ENCODE results near the gene BLOC1S3. TPM values are rescaled to one million over a fixed set of nuclear protein-coding genes. Genes with fewer than 3 reads are reported as not detected.

The BLOC1S3 gene
- total and polyA plus RNA-seq, 2 of the 4 experiments (the other 2 are of a cell fraction) = 1.1 to 4.9 TPM

DNA sequence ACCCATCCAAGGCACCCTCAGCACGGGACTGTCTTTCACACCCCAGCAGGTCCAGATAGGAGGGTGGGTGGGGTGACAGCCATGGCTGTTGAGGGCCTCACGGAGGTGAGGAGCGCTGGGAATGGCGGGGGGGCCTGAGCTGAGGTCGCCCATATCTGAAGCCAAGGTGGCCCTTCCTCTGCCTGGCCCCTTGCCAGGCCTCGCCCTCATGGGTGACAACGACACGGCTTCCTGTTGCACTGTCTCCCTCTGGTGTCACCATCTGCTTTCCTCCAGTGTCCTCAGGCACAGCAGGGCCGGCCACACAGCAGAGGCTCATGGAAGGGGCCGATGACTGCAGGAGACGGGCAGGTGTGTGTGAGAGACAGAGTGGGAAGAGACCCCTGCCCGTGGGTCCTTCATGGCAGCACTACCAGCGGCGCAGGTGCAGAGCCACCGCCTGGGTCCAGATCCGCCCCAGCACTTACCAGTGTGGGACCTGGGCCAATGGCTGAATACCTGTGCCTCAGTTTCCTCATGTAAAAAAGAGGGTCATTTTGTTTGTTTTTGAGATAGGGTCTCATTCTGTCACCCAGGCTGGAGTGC, 9.7 kb upstream of the BLOC1S3 start:
- Histone ChIP-seq H2BK5ac (ENCODE audit: low read depth, low read length, poor library complexity, severe bottlenecking) (no peak overlapping the region), H2AK5ac (ENCODE audit: low read depth, low read length) (no peak overlapping the region), H4K8ac (ENCODE audit: low read depth in 2 of 2, low read length in 2 of 2) (no peak overlapping the region), H2BK15ac (ENCODE audit: low read depth, low read length) (no peak overlapping the region), H3K9ac (ENCODE audit: low read depth, low read length) (no peak overlapping the region), H2AFZ (replicated peaks; ENCODE audit: low read length, poor library complexity) (no peak overlapping the region), H3K9me3 (ENCODE audit: control insufficient read depth, insufficient read depth, low read length) (no peaks in the 10 kb centered on the region), H3K4ac (ENCODE audit: low read depth, low read length) (no peak overlapping the region), H2AK9ac (replicated peaks; ENCODE audit: low read depth, low read length, poor library complexity) (no peak overlapping the region), H2BK20ac (ENCODE audit: low read depth, low read length) (no peak overlapping the region), H3K9me1 (ENCODE audit: insufficient read depth, low read length) (no peaks in the 10 kb centered on the region), H3K14ac (replicated peaks; ENCODE audit: low read depth, low read length) (no peak overlapping the region), H4K5ac (ENCODE audit: low read depth, low read length) (no peak overlapping the region), H3K79me1 (ENCODE audit: low read depth in 1 of 2, low read length in 2 of 2) (no peaks in the 10 kb centered on the region), H3K23ac (ENCODE audit: low read depth, low read length) (no peak overlapping the region), H4K20me1 (ENCODE audit: insufficient read depth, low read length) (no peaks in the 10 kb centered on the region), H2BK120ac (ENCODE audit: low read depth, low read length) (no peak overlapping the region), H3K27me3 (ENCODE audit: control insufficient read depth, insufficient read depth, low read length) (peaks cover 2% of the 10 kb centered on the region; the same call in 1 of the 2 replicates), H3K18ac (ENCODE audit: low read depth, low read length) (no peak overlapping the region), H3K56ac (ENCODE audit: extremely low read depth, insufficient read depth, low read length) (no peak overlapping the region), H3K4me1 (ENCODE audit: control insufficient read depth, insufficient read depth, low read length) (peaks cover 4% of the 10 kb centered on the region), H4K91ac (ENCODE audit: insufficient read depth, low read depth, low read length) (no peak overlapping the region), H3K4me2 (ENCODE audit: low read depth, low read length) (no peak overlapping the region), H3K36me3 (ENCODE audit: control insufficient read depth, insufficient read depth, low read length) (no peaks in the 10 kb centered on the region), H3K27ac (ENCODE audit: insufficient read depth, low read length) (no peak overlapping the region), H3K4me3 (ENCODE audit: insufficient read depth, low read depth, low read length) (no peak overlapping the region)
- ChIA-PET POLR2A (ENCODE audit: unreplicated experiment) (no interaction called here), CTCF (no interaction called here)
- intact Hi-C loops (cut with micrococcal nuclease) (no loop called here), dilution Hi-C loops (cut with HindIII; ENCODE audit: low sequenced_read_pairs, unreplicated experiment) (no loop called here), in situ Hi-C loops (cut with MboI; ENCODE audit: low sequenced_read_pairs) (no loop called here)
- ATAC-seq (ENCODE audit: low read depth) (no peak), DNase-seq (no peak)
- BruUV-seq (replicated peaks) = no TSS peak
- 97% methylated on average over 6 of the region's 16 CpGs; no CpG with 5 or more reads in 1 of the 2 experiments for WGBS, 2 experiments (ENCODE audit: extremely low coverage in 2 of 2, insufficient read length in 1 of 2)
- TF ChIP-seq, protein P1, sequence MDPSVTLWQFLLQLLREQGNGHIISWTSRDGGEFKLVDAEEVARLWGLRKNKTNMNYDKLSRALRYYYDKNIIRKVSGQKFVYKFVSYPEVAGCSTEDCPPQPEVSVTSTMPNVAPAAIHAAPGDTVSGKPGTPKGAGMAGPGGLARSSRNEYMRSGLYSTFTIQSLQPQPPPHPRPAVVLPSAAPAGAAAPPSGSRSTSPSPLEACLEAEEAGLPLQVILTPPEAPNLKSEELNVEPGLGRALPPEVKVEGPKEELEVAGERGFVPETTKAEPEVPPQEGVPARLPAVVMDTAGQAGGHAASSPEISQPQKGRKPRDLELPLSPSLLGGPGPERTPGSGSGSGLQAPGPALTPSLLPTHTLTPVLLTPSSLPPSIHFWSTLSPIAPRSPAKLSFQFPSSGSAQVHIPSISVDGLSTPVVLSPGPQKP (IDR thresholded peaks at IDR 0.05; ENCODE audit: borderline replicate concordance, low read depth, low read length) = no peak
- no peak for TF ChIP-seq CHD1 (IDR thresholded peaks at IDR 0.05; ENCODE audit: low read depth, low read length)
- TF ChIP-seq RAD21 (IDR thresholded peaks at IDR 0.05; ENCODE audit: low read length) = no peak
- TF ChIP-seq FOS (IDR thresholded peaks at IDR 0.05; ENCODE audit: low read depth, low read length) = no peak
- TF ChIP-seq RFX5 (IDR thresholded peaks at IDR 0.05; ENCODE audit: low read depth, low read length) = no peak
- TF ChIP-seq, protein P2, sequence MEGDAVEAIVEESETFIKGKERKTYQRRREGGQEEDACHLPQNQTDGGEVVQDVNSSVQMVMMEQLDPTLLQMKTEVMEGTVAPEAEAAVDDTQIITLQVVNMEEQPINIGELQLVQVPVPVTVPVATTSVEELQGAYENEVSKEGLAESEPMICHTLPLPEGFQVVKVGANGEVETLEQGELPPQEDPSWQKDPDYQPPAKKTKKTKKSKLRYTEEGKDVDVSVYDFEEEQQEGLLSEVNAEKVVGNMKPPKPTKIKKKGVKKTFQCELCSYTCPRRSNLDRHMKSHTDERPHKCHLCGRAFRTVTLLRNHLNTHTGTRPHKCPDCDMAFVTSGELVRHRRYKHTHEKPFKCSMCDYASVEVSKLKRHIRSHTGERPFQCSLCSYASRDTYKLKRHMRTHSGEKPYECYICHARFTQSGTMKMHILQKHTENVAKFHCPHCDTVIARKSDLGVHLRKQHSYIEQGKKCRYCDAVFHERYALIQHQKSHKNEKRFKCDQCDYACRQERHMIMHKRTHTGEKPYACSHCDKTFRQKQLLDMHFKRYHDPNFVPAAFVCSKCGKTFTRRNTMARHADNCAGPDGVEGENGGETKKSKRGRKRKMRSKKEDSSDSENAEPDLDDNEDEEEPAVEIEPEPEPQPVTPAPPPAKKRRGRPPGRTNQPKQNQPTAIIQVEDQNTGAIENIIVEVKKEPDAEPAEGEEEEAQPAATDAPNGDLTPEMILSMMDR (conservative IDR thresholded peaks at IDR 0.05; ENCODE audit: low read depth, low read length) = no peak
- TF ChIP-seq MAZ (IDR thresholded peaks at IDR 0.05; ENCODE audit: borderline replicate concordance, low read depth, low read length) = no peak
- TF ChIP-seq RCOR1 (IDR thresholded peaks at IDR 0.05; ENCODE audit: insufficient replicate concordance, low read length) = no peak
- TF ChIP-seq SMC3 (IDR thresholded peaks at IDR 0.05; ENCODE audit: low read depth, low read length) = no peak
